GM19035 (cell line): ENCODE results near the gene MTUS2.

Experiments used
- ATAC-seq: cut with Tn5 transposase; IDR thresholded peaks from one replicate; pipeline ENCODE4 v1.9.1; 2021; ENCODE audit not compliant: unreplicated experiment

The MTUS2 gene

DNA sequence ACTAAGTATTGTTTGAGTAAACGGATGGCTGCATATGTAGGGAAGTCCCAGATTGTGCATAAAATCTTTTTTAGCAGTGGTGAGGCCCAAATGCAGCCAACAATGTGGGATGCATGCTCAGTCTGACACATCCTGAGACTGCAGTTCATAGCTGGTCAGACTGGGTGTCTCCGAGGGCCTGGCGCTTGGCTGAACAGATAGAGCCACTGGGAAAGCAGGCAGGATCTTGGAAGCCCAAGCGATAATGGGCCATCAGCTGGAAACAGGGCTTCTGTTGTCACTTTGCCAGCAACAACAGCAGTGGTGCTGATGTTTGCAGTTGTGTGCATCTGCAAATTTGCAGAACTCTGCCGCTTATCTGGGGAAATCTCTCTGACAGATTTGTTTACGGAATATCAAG is 36.1 kb downstream of the MTUS2 start:
- ATAC-seq, result no peak

DNA sequence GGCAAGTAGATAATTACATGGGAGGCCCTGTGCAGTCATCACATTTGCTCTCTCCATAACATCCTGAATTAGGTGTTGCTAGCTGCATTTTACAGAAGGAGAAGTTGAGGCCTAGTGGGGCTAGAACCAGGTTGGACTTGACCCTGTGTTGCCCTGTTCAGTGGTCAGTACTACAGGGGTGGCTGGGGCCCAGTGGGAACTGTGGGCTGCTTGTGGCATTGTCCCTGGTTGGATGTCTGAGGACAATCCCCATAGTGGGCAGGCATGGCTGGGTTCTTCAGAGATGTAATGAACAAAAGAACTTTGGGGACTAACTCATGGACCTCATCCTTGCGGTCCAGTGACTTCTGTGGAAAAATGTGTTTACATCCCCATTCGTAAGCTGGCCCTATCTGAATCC is 38.9 kb downstream of the MTUS2 start:
- ATAC-seq, result no peak

DNA sequence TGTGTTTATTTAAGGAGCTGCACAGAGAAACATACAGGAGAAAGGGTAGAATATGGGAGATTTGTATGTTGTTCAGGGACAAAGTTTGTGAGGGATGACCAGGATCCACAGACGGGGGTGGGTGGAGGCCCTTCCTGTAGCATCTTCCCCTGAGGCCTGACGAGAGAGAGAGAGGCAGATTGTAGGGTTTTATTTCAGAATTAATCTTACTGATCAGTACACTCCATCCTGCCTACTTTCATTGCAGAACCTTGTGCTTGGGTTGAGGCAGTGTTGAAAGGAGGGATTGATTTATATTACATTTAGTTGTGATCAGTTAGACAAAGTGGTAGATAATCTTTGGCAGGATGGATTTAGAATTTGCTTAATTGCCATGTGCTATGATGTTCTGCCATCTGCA is 39.6 kb downstream of the MTUS2 start:
- no peak for ATAC-seq

DNA sequence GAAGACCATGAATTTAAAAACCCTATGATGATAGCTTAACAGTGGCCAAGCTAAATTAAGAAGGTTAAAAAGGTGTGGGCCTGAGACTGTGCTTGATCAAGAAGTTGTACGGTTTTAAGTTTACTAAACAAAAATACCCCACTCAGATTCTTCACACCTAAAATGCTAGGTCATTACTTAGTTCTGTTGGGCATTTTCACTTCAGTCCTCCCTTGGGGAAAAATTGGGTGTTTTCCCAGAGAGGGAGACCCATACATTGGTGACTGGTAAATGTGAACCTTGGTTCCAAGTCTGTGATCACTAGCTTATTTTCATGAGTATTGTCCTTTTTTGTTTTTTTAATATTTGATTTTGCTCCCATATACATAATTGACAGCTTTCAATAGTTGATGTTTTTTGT is 44.4 kb downstream of the MTUS2 start:
- no peak for ATAC-seq

DNA sequence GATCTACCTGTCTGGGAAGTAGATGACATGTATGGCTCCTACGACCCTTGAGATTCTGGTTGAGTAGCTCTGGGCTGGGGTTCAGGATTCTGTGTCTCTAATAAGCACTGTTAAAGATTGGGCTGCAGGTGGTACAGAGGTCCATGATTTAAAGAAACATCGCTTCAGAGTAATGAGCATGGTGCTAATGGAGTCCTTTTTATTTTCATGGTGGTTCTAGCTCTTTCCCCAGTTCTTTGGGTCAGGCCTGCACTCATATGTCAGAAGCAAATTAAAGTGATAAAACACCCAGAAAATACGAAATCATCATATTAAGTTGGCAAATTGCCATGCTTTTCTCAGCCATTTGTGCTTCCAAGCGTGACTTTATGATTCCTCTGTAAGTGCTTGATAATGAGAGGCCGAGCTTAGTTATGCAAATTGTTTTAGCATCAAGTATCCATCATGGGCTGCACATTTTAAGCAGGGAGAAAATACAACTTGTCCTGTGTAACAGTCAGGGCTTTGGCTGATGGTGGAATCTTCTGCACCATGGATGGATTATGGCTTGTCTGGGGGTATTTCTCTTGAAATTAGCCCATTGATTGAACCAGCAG is 45.1 kb downstream of the MTUS2 start:
- no peak for ATAC-seq

DNA sequence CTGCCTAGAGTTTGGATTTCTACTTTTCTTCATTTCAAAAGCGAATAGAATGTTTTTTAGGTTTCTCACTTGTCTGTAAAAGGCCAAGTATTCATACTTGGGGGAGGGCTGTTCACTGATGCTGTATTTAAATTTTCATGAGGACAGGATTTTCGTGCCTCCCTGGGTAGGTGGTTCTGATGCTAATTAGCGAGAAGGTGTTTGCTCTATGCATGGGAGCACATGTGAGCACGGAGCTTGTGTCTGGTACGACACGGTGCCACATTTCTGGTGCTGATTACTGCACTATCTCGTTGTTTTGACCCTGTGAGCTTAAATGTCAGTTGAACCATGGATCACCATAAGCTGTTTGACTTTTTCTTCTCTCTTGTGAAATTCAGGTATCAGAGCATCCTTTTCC is 45.8 kb downstream of the MTUS2 start:
- no peak for ATAC-seq

DNA sequence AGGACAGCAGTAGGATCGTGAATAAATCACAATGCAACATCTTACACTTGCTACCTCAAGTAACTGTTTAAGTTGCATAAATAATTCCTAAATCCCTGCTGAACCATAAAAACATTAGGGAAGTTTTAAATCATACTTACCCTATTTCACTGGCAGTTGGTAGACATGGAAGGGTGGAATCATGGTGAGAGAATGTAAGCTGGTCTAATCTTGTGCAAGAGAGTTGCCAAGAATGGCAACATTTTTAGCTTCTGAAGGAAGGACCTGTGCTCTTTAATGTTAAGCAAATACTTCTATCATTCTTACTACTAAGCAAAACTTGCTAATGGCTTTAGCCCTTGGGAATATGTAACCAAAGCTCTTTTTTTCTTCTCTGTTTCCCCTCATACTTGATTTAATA is 46.8 kb downstream of the MTUS2 start:
- no peak for ATAC-seq

DNA sequence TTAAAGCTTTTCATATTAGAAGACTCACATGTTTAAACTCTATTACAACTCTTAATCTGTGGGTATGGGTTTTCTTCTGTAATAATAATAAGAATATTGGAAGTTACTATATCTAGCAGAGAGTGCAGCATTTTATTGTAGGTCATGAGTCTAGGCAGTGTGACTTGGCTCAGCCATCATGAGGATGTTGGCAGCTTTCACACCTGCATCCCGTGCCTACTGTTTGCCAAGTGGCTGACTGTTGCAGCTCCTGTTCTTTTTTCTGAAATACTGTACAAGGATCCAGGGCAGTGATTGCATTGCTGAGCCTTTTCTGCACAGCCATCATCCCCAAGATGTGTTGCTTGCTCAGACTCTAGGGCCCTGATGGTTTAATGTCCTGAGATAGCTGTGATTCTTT is 47.4 kb downstream of the MTUS2 start:
- ATAC-seq, result no peak

DNA sequence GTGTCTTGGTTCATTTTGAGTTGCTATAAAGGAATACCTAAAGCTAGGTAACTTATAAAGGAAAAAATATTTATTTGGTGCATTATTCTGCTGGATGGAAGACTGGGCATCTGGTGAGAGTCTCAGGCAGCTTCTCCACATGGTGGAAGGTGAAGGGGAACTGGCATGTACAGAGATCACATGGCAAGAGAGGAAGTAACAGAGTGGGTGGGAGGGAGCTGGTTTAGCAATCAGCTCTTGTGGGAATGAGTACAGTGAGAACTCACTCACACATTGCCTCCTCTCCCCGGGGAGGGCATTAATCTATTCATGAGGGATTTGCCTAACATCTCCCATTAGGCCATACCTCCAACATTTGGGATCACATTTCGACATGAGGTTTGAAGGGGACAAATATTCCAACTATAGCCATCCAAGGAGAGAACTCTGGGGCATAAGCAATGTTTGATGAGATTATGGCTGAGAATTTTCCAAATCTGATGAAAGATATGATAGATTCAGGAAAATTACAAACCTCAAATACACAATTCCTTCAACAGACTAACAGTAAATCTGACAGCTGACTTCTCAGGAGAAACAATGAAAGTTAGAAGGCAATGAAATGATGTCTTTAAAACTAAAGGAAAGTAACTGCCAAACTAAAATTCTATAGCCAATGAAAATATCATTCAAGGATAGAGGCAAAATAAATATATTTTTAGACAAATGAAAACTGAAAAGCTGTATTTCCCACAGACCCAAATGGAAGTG is 52.5 kb downstream of the MTUS2 start:
- ATAC-seq, result no peak

DNA sequence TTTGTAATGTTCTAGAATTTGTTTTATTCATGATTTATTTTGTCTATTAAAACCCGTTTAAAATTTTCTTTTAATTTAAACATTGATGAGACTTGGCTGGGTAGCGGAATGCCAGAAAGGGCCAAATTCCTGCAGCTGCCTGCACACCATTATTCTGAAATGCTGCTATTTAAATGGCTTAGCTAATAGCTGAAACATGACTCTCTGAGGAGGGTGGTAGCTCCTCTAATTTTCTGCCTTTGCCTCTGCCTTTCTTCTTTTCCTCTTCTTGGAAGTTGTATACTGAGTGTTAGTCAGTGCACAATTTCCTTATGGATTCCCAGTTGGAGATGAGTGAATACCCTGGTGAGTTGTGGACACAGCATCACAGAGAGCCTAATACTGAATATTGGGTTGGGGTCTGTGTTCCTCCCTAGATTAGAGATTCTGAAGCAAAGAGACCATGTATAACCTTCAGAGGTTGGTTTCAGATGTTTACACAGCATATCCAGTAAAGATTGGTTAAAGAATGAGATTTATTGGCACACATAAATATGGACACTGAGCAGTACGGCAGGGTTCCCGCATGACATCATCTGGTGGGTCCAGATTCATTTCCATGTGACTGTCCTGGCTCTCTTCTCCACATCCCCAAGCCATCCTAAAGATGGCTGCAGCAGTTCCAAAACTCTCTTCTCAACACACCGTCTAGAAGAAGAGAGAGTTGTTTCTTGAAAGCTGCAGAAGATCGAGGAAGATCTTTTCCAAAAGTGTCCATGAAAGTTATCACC is 55.9 kb downstream of the MTUS2 start:
- no peak for ATAC-seq

DNA sequence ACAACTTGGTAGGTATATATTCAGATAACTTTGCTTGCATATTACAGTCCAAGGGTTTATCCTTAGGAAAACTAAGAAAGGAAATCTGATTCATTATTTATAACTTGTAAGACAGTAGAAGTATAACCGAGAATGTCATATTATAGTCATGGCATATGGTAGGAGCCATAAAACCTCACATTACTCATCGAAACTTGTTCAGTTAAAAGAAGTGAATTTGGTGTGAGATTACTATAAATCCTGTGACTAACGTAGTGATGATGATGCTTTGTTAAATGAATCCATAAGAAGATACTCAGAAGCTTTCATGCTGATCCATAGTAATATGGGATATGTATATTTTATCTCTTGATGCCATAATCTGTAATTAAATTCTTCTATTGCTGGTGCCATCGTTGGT is 57.3 kb downstream of the MTUS2 start:
- ATAC-seq, result no peak

DNA sequence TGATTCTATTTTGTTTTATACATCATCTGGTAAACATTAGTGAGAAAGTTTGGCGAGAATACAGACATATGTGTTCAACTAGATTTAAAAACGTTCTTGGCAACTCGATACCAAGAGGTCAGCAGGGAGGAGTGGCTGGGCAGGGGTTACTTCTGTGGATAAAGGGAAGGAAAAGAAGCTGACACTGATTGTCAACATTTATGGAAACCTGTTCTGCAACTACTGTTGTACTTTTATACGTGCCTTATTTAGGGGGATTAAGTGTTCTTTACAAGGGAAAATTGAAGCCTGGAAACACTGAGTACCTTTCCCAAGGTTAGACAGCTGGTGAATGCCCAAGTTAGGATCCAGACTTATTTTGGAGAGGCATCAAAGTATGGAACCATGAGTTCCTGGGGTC is 65.0 kb downstream of the MTUS2 start:
- ATAC-seq, result no peak

DNA sequence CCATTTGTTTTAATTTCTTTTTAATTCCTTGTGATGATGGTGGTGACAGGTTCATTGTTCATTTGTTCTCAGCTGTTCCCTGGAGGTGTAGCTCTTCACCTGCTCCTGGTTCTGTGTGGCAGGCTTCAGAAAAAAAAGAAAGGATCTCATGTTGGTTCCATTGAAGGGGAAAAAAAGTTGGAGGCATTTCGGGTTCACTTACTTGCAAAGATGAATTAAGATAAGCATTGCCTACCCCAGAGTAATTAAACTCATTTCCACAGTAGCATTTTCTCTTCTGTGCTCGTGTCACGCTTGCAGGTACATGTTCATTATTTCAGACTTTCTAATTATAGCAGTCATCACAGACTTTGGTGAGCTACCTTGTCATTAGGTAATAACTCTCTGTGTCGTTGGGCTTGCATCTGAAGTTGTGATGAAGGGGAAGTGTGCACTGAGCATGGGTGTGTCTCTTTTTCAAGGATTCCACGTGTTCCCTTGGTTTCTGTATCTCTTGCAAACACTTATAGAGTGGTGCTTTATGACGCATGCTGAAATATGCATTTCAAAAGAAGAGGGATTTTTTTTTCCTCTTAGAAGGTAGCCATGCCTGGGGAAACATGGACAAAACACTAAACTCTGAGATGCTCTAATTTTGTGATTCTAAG is 69.1 kb downstream of the MTUS2 start:
- ATAC-seq, result no peak

DNA sequence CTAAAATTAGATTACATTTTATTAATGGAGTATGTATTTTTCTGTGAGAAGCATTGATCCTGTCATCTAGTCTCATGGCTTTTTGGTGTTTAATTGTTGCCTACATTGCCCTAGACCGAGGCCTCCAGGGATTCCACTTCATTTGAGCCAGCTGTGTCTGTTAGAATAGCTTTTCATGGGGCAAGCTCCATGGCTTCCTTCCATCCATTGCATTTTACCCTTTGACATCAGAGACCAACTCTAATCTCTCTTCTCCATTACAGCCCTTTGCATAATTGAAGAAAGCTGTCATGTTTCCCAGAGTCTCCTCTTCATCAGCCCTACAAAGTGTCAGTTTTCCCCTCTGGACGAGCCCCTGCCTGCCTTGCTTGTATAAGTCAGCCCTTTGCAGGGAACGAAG is 70.6 kb downstream of the MTUS2 start:
- ATAC-seq, result no peak

DNA sequence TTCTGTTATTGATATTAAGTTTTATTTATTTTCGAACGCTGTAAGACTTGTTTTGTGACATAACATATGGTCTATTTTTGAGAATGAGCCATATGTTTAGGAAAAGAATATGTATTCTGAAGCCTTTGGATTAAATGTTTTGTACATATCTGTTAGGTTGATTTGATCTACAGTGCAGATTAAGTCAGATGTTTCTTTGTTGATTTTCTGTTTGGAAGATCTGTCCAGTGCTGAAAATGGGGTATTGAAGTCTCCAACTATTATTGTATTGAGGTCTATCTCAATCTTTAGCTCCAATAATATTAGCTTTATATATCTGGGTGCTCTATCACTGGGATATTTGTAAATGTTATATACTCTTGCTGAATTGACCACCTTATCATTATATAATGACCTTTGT is 97.9 kb downstream of the MTUS2 start:
- no peak for ATAC-seq

DNA sequence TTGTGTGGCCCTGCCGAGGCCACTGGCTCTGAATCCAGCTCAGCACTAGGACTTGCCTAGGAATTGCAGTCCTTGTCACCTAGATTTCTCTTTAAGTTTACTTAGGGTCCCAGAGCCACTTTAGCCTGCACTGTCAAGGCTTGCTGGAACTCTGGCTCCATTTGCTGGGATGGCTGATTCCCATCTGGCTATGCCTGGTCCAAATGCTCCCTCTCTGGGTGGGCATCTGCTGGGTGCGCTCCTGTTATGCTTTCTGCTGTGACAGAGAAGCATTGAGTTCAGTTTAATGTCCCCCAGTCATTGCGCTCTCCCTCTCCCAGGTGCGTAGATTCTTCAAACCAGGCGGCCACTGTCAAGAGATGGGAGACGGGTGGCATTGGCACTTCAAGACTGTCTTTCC is 102.2 kb downstream of the MTUS2 start:
- no peak for ATAC-seq

DNA sequence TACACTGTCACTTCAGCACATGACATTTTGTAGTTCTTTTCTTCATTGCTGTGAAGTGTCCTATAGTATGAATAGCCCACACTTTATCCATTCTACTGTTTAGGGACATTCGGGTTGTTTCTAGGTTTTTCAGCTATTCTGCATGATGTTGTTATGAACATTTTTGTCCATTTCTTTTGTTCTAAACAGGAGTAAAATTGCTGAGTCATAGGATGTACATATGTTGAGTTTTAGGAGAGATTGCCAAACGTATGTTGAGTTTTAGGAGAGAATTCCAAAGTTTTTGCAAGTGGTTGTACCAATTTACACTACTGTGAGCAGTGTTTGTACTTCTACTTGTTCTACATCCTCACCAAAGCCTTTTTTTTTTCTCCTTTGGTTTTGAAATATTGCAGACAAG is 115.0 kb downstream of the MTUS2 start:
- ATAC-seq, result no peak

DNA sequence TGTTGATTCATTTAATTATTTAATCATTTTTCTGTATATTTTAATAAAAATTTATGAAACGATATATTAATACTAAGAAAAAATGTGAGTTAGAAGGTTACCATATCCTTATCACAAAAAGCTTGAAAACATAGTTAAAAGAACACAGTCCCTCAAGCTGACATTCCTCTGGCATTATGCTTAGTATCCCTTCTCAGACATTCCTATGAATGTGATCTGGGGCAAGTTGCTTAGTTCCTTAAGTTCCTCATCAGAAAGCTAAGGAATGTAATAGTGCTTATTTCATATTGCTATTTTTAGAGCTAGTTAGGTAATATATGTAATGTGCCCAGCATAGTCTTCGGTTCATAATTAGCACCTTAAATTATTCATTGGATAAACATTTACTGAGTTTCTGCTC is 122.8 kb downstream of the MTUS2 start:
- ATAC-seq, result no peak

DNA sequence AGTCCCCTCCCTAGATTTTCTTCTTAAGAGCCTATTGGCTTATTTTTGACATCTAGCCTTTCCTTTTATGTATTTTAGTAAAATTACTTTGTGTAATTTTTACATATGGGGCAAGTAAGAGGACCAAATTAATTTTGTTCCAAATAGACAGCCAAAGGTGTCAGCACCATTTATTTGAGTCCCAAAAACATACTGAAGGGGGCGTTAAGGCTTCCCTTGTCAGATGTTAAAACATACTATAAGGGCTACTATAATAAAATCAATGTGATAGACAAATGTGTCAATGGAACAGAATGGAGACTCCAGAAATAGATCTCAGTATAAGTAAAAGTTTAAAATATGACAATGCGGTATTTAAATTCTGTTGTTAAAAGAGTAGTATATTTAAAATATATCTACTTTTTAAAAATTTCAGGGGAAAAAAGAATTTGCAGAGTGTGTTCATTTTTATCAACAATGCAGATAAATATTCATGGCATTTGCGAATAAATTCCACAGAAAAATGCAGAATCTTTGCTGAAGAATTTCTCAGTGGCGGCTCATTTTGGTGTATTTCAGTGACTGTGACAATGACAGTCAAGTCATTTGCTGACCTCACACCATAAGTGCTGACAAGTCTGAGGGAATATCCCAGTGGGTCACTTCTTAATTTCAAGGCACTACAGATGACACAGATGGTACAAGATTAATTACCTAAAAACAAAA is 133.7 kb downstream of the MTUS2 start:
- no peak for ATAC-seq

DNA sequence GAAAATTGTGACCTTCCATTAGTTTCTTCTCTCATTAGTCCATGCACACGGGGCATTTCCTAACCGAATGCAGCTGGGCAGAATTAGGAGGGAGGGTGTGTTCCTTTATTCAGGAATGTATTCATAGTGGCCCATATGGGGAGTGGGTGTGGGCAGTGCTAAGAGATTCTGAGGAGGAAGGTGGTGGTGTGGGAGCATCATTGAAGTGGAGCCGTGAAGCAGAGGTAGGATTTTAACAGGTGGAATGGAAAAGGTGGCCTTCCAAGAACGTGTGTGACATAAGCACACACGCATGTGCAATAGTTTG is 134.2 kb downstream of the MTUS2 start:
- ATAC-seq, result no peak

DNA sequence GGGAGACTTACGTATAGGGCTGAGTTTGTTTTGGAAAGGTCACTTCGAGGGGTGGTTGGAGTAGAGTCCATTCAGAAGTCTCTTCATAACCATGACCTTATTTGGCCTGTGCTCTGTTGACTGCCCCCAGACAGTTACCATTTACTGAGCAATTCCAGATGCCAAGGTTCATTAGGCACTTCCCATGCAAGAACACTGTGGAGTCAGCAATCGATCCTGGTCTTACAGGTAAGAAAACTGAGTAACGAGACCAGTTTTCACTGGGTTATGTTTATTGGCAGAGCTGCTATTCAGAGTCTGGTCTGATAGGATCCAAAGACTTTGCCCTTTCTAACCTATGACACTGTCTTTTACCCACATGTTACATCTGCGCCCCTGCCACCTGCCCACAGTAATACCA is 134.7 kb downstream of the MTUS2 start:
- no peak for ATAC-seq
